Activated T-cell treated with anti-CD3 and anti-CD28 coated beads, Interleukin-2, amount 50 U/mL, for 4 hours (primary cell): Measurements from ENCODE around the gene HPSE2. TPM values are rescaled to one million over a fixed set of nuclear protein-coding genes. Genes with fewer than 3 reads are reported as not detected.

Source experiments
- ATAC-seq, 2 donors: fragments of 200-7000 bp; cut with Tn5 transposase; one replicate each; pipeline ENCODE4 v1.10.0; 2021
- DNase-seq: peaks from one replicate; pipeline ENCODE4 v3.0.0-alpha.2; 2020
- H3K27me3 Mint-ChIP-seq: one replicate; pipeline ENCODE4 v1.8.0; 2021; ENCODE audit warnings: low read depth, mixed read lengths
- H3K36me3 Mint-ChIP-seq: one replicate; pipeline ENCODE4 v1.8.0; 2022; ENCODE audit warnings: mixed read lengths; ENCODE audit not compliant: insufficient read depth
- H3K4me1 Mint-ChIP-seq: one replicate; pipeline ENCODE4 v1.8.0; 2021; ENCODE audit warnings: low read depth, mixed read lengths
- H3K4me3 Mint-ChIP-seq: one replicate; pipeline ENCODE4 v1.8.0; 2021; ENCODE audit warnings: mild to moderate bottlenecking, moderate library complexity, mixed read lengths
- H3K9me3 Mint-ChIP-seq: one replicate; pipeline ENCODE4 v1.8.0; 2021; ENCODE audit warnings: mixed read lengths
- total RNA-seq, 3 donors: library from RNA; stranded (reverse); gene quantifications; one replicate each; pipeline ENCODE4 v1.2.1, GENCODE V29; 2021

The HPSE2 gene
- total RNA-seq, 3 donors from 2014 or later, result not detected

GRCh38 chr10:98407744-98408241, 827.9 kb downstream of the HPSE2 start:
- H3K27me3 Mint-ChIP-seq, result no peaks in the 10 kb centered on the region
- no peak overlapping the region for H3K4me3 Mint-ChIP-seq
- H3K9me3 Mint-ChIP-seq, result no peaks in the 10 kb centered on the region
- ATAC-seq, result no peak
- DNase-seq, result no peak
- peaks cover 8% of the 10 kb centered on the region for H3K4me1 Mint-ChIP-seq
- peaks cover 4% of the 10 kb centered on the region for H3K36me3 Mint-ChIP-seq

Other genes with a start within 250 kb of the HPSE2 start
- 1 to 10 TPM in 1 of 3 donors, under 1 TPM in 2; 0.58 to 1.9 (median 0.60) TPM for gene CNNM1, start 93.5 kb upstream of the HPSE2 start, total RNA-seq
- 10 to 100 TPM; 32.0 to 36.0 (median 34.3) TPM for gene GOT1, start 194.8 kb upstream of the HPSE2 start, total RNA-seq